SK-N-SH (cell line): Measurements from ENCODE around the gene CD63.

Experiments
- CTCF ChIP-seq: fragments of 200-600 bp; sonication (generic); IDR thresholded peaks from 2 replicates; pipeline ENCODE4 v1.6.1; 2017; ENCODE audit warnings: antibody characterized with exemption, mild to moderate bottlenecking, moderate library complexity
- MAX ChIP-seq: IDR thresholded peaks from 2 replicates; pipeline ENCODE4 v1.4.0; 2012; ENCODE audit warnings: low read depth
- PBX3 ChIP-seq: IDR thresholded peaks from 2 replicates; pipeline ENCODE4; 2012
- RFX5 ChIP-seq: IDR thresholded peaks from 2 replicates; pipeline ENCODE4 v1.6.1; 2012; ENCODE audit warnings: mild to moderate bottlenecking, improper control_type of control experiment, low read length
- SIN3A ChIP-seq: IDR thresholded peaks from 2 replicates; pipeline ENCODE4 v1.6.1; 2012; ENCODE audit warnings: low read depth, mild to moderate bottlenecking, low read length, moderate library complexity, borderline replicate concordance
- TAF1 ChIP-seq: IDR thresholded peaks from 2 replicates; pipeline ENCODE4 v1.6.1; 2012; ENCODE audit warnings: low read depth, mild to moderate bottlenecking, low read length, moderate library complexity, borderline replicate concordance
- YY1 ChIP-seq: IDR thresholded peaks from 2 replicates; pipeline ENCODE4 v1.4.0; 2012; ENCODE audit warnings: low read depth, mild to moderate bottlenecking

GRCh38 chr12:55694651-55695050 is 34.2 kb downstream of the CD63 start:
- no peak for TF ChIP-seq CTCF
- TF ChIP-seq TAF1 = no peak
- TF ChIP-seq PBX3 = no peak
- no peak for TF ChIP-seq SIN3A
- TF ChIP-seq MAX = no peak
- no peak for TF ChIP-seq YY1
- no peak for TF ChIP-seq RFX5
